Hematopoietic multipotent progenitor cell (in vitro differentiated cells): ENCODE results near the gene CNOT2. TPM values are rescaled to one million over a fixed set of nuclear protein-coding genes. Genes with fewer than 3 reads are reported as not detected.

Source experiments
- DNase-seq, 3 donors: peaks; one replicate each; pipeline ENCODE4 v3.0.0-alpha.2; 2011 to 2015; ENCODE audit warnings: low read depth in 2 of 3, low spot score in 2 of 3
- total RNA-seq: library from RNA; depleted of rRNA; stranded (reverse); fragments of >200 nt; gene quantifications from one replicate; pipeline ENCODE4 v1.2.3, GENCODE V29; 2012

Gene CNOT2
- total RNA-seq, 1 donor: 130 TPM

- no peak for DNase-seq
These were observed 8.0 kb downstream of the CNOT2 start for GRCh38 chr12:70251226-70251625.

GRCh38 chr12:70251661-70252060 is 8.4 kb downstream of the CNOT2 start:
- DNase-seq: no peak

DNA sequence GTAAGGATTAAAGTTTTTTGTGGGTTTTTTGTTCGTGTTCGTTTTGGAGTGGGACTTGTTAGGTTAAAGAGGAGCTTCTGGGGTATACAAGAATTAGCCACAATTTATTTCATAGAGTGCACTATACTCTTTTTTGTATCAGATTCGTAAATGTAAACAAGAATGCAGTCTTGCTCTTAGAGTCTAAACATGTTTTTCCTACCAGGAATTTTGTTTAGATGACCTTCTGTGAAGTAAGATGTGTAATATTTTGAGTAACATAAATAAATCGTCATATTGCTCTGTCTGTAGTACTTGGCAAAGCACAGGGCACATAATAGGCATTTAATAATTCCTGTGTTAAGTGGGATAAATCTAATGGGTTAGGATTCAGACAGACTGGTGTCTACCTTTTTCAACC is 9.6 kb downstream of the CNOT2 start:
- no peak for DNase-seq

DNA sequence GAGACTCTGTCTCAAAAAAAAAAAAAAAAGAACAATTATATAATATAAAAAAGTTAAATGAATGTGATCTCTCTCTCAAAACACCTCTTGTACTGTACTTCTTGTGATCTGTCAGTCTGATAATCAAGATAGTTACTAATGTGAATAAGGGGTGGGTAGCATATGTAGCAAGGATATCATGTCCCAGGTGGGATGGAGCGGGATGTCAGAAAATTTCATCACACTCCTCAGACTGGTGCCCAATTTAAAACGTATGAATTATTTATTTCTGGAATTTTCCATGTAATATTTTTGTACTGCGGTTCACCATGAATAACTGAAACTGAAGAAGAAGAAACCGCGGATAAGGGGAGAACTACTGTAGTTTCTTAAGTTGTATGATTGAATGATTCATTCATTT is 11.0 kb downstream of the CNOT2 start:
- DNase-seq: no peak

GRCh38 chr12:70254846-70255245 is 11.6 kb downstream of the CNOT2 start:
- DNase-seq: no peak

DNA sequence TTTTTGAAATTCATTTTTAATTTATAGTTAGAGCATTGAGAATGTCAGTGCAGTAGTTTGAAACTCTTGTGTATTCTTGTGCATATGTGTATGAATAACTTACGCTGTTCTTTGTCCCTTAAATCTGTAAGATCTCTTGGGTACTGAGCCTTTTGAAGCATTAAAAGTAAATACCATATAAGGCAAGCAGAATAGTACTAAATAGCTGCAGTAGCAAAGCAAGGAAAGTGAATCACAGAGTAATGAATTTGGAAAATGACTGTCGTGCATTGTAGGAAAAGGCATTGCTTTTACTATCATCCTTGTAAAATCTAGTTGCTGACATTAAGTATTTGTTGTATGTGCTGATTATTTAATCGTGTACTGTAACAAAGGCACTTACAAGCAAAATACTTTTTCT is 12.1 kb downstream of the CNOT2 start:
- no peak for DNase-seq

DNA sequence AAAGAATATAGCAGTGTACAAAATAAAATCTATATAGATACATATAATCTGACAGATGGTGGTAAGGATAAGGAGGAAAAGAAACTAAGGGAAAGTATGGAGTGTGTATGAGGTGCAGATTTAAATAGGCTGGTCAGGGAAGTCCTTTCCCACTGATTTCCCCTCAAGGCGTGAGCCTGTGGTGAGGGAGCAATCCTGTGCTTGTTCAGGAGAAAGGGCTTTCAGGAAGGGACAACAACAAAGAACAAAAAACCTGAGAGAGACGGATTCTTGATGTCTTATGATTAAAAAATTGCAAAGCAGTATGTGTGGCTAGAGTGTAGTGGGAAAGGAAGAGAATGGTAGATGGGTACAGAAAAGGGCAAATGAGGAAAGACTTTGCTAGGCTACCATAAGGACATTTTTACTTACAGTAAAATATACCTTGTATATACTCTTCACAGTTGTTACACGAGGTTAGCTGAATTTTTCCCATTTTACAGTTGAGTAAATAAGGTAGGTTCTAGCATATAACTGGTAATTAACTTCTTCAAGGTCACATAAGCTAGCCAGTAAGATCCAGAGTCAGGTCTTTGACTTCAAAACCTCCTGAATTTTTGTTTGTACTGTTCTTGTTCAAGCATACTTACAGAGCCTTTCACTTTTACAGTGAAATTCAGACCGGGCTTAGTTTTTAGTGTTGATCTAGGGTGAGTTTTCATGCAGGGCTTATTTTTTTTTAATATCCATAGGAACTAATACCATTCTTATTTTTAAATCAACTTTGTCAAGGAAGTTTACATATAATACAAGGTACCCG is 15.6 kb downstream of the CNOT2 start:
- no peak for DNase-seq

GRCh38 chr12:70260646-70261045 is 17.4 kb downstream of the CNOT2 start:
- no peak for DNase-seq

DNA sequence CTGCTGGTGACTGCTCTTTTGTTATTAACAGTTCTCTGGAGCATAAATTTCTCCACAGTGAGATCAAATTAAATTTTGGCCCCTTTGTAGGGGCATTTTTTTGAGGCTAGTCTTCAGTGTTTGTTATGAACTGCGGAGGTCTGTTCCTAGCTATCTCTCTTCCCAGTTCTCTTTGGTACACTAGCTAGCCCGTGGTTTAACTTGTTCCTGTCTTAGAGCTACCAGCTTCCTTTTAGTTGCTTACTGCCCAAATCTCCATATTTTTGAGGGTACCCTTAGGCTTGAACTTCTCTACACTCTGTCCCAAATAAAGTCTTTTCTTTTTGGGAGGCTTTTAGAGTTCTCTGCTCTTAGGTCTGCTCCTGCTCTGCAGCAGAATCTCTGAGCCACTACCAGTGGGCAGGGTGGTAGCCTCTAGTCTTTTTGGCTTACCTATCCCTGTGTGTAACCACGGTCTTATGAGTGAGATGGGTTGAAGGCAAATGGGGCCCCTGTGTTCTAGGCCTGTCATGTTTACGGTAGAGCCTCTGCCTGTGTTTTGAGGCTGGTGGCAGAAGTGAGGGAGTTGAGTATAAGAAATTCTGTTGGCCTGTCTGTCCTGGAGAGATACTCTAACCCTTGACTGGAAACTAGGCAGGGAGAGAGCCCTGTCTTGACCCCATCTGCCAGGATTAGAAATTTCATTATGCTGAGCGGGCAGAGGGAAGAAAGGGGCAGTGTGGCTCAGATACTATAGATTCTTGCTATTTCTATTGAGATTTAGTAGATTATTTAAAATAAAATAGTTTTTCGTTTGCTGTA is 21.0 kb downstream of the CNOT2 start:
- no peak for DNase-seq

GRCh38 chr12:70265132-70265531 is 21.9 kb downstream of the CNOT2 start:
- DNase-seq: no peak

- no peak for DNase-seq
These were observed 24.3 kb downstream of the CNOT2 start for GRCh38 chr12:70267550-70267949.

GRCh38 chr12:70268972-70269371 is 25.7 kb downstream of the CNOT2 start:
- DNase-seq: no peak

- DNase-seq: no peak
These were observed 26.9 kb downstream of the CNOT2 start for GRCh38 chr12:70270108-70270507.

DNA sequence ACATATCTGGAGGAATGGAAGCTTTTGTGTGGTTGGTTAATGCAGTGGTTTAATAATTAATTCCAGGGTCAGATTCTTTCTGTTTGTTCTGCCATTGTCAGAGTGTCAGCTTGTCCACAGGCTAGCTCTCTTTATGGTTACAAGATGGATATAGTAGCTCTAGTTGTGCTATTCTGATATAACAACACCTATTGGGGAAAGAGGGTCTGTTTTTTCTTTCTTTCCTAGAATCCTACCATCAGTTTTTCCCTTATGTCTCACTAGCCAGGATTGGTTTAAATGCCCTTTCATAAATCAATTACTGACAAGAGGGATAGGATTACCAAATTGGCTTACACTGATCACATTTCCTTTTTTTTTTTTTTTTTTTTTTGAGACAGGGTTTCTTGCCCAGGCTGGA is 27.8 kb downstream of the CNOT2 start:
- DNase-seq: no peak

DNA sequence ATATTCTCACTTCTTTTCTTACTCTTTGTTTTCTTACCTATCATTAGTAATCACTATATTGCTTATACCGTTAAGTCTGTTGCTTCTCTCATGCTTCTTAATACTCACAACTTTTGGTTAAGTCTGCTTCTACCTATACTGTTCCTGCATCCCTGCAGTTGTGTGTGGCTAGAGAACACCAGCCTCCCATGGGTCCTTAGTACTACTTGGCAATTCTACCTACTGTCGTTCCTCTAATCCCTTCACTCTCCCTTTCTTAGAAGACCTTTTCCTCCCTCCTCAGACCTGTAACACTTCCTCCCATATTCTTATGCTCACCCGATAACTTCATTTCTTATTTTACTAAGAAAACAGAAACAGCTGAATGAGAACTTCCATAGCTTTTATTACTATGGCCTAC is 29.3 kb downstream of the CNOT2 start:
- DNase-seq: no peak

DNA sequence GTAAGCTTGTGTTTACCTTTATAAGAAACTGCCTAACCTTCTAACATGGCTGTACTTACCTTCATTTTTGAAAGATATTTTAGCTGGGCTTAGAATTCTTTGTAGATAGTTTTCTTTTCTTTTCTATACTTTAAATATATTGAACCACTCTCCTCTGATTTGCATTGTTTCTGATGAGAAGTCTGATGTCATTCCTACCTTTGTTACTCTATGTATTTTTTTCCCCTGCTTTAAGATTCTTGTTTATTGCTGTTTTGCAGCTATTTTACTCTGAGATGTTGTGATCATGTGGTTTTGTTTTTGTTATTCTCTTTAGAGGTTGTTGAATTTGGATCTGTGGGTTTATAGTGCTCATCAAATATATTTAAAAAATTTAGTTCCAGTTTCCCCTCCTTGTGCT is 31.8 kb downstream of the CNOT2 start:
- DNase-seq: no peak

GRCh38 chr12:70277973-70278372 is 34.7 kb downstream of the CNOT2 start:
- no peak for DNase-seq

GRCh38 chr12:70278945-70279344 is 35.7 kb downstream of the CNOT2 start:
- no peak for DNase-seq

- DNase-seq: no peak
These were observed 40.0 kb downstream of the CNOT2 start for GRCh38 chr12:70283232-70283631.

DNA sequence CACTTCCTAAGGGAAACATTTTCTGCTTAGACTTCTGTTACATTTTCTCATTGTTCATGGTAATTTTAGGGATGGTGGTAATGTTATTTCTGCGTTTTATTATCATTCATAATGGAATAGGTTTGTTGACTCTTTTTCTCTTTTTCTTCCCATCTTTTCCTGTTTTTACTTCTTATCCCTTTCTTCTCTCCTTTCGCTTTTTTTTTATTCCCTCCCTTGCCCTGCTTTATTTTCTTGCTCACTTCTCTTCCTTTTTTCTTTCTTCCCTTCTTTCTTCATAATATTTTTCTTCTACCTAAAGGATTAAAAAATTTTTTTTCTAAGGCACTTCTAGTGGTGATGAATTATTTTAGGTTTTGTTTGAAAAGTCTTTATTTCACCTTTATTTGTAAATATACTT is 45.6 kb downstream of the CNOT2 start:
- no peak for DNase-seq

DNA sequence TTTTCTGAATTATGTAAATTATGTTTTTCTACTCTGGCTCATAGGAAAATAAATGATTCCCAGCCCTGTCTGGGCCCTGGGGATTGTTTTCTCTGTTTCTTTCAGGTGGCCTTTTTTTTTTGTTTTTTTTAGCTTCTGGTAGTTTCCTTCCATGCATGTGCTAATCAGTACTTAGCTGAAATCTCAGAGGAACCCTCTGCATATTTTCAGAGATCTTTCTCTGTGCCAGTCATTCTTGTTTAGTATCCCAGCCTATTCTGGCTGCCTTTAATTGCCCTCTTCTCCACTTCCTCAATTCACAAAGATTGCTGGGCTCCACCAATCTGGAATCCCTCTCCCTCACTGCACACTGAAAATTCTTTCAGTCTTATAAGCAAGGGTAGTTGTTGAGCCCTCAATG is 46.9 kb downstream of the CNOT2 start:
- DNase-seq: no peak
